ENCODE measurements around the gene TCF20.

GRCh38 chr22:42296883-42297282, 26.4 kb upstream of the TCF20 start:
- TF ChIP-seq CTCF (IDR thresholded peaks at IDR 0.05): no peak
- TF ChIP-seq POLR2A (IDR thresholded peaks at IDR 0.05): no peak
